ENCODE measurements around the gene APEH. TPM values are rescaled to one million over a fixed set of nuclear protein-coding genes. Genes with fewer than 3 reads are reported as not detected.

APEH gene
- total RNA-seq, 2 experiments from 2014 or later, result 148 to 165 TPM

DNA sequence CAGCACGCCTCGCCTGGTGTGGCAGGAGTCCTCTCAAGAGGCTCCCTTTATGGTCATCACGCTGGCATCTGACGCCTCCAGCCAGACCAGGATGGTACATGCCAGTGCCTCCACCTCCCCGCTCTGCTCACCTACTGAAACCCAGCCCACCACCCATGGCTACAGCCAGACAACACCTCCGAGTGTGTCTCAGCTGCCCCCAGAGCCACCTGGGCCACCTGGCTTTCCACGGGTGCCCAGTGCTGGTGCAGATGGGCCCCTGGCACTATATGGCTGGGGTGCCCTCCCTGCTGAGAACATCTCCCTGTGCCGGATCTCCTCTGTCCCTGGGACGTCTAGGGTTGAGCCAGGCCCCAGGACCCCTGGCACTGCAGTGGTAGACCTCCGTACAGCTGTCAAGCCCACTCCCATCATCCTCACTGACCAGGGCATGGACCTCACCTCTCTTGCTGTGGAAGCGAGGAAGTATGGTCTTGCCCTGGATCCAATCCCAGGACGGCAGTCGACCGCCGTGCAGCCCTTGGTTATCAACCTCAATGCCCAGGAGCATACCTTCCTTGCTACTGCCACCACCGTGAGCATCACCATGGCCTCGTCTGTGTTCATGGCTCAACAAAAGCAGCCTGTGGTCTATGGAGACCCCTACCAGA is 19.9 kb upstream of the APEH start:
- ATAC-seq (ENCODE audit: low read depth) (no peak), DNase-seq (no peak)
- POLR2A ChIA-PET, result interaction anchor here (0.6 kb wide), 1 partner anchor 9 kb away, joined by 3 read pairs; no protein-coding TSS in a partner anchor
- Mint-ChIP-seq H3K4me3 (no peak overlapping the region), H3K27ac (no peak overlapping the region), H3K36me3 (no peaks in the 10 kb centered on the region), H3K4me1 (peaks cover 2% of the 10 kb centered on the region), H3K27me3 (peaks cover 5% of the 10 kb centered on the region), H3K9me3 (no peaks in the 10 kb centered on the region)

DNA sequence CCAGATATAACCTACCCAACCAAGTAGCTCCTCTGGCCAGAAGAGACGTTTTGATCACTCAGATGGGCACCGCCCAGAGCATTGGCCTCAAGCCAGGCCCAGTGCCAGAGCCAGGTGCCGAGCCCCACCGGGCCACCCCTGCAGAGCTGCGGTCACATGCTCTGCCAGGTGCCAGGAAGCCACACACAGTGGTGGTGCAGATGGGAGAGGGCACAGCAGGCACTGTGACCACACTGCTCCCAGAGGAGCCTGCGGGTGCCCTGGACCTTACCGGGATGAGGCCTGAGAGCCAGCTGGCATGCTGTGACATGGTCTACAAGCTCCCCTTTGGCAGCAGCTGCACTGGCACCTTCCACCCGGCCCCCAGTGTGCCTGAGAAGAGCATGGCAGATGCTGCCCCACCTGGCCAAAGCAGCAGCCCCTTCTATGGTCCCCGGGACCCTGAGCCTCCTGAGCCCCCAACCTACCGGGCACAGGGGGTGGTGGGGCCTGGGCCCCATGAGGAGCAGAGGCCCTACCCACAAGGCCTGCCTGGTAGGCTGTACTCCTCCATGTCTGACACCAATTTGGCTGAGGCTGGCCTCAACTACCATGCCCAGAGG is 19.1 kb upstream of the APEH start:
- Mint-ChIP-seq H3K9me3 (no peaks in the 10 kb centered on the region), H3K4me1 (peaks cover 3% of the 10 kb centered on the region), H3K27me3 (peaks cover 5% of the 10 kb centered on the region), H3K36me3 (no peaks in the 10 kb centered on the region), H3K4me3 (no peak overlapping the region), H3K27ac (no peak overlapping the region)
- POLR2A ChIA-PET, result no interaction called here
- no peak for DNase-seq
- no peak for ATAC-seq (ENCODE audit: low read depth)

DNA sequence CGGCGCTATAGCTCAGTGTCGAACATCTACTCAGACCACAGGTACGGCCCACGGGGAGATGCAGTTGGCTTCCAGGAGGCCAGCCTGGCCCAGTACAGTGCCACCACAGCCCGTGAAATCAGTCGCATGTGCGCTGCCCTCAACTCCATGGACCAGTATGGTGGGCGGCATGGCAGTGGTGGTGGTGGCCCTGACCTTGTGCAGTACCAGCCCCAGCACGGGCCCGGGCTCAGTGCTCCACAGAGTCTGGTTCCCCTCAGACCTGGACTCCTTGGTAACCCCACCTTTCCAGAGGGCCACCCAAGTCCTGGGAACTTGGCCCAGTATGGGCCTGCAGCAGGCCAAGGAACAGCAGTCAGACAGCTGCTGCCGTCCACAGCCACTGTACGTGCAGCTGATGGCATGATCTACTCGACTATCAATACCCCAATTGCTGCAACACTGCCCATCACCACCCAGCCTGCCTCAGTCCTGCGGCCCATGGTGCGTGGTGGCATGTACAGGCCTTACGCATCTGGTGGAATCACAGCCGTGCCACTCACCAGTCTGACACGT is 18.3 kb upstream of the APEH start:
- H3K36me3 Mint-ChIP-seq, result no peaks in the 10 kb centered on the region
- ATAC-seq (ENCODE audit: low read depth), result no peak
- DNase-seq, result no peak
- no peaks in the 10 kb centered on the region for H3K9me3 Mint-ChIP-seq
- H3K27me3 Mint-ChIP-seq, result peaks cover 5% of the 10 kb centered on the region
- H3K27ac Mint-ChIP-seq, result no peak overlapping the region
- peaks cover 3% of the 10 kb centered on the region for H3K4me1 Mint-ChIP-seq
- POLR2A ChIA-PET, result no interaction called here
- no peak overlapping the region for H3K4me3 Mint-ChIP-seq

DNA sequence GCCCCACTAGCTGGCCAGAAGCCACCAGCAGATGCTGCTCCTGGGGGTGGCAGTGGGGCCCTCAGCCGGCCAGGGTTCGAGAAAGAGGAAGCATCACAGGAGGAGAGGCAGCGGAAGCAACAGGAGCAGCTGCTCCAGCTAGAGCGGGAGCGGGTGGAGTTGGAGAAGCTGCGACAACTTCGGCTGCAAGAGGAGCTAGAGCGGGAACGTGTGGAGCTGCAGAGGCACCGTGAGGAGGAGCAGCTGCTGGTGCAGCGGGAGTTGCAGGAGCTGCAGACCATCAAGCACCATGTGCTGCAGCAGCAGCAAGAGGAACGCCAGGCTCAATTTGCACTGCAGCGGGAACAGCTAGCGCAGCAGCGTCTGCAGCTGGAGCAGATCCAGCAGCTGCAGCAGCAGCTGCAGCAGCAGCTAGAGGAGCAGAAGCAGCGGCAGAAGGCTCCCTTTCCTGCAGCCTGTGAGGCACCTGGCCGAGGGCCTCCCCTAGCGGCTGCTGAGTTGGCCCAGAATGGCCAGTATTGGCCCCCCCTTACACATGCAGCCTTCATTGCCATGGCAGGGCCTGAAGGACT is 17.5 kb upstream of the APEH start:
- POLR2A ChIA-PET, result no interaction called here
- Mint-ChIP-seq H3K27ac (no peak overlapping the region), H3K4me3 (no peak overlapping the region), H3K9me3 (no peaks in the 10 kb centered on the region), H3K27me3 (peaks cover 5% of the 10 kb centered on the region), H3K36me3 (no peaks in the 10 kb centered on the region), H3K4me1 (peaks cover 3% of the 10 kb centered on the region)
- DNase-seq, result no peak
- ATAC-seq (ENCODE audit: low read depth), result no peak

DNA sequence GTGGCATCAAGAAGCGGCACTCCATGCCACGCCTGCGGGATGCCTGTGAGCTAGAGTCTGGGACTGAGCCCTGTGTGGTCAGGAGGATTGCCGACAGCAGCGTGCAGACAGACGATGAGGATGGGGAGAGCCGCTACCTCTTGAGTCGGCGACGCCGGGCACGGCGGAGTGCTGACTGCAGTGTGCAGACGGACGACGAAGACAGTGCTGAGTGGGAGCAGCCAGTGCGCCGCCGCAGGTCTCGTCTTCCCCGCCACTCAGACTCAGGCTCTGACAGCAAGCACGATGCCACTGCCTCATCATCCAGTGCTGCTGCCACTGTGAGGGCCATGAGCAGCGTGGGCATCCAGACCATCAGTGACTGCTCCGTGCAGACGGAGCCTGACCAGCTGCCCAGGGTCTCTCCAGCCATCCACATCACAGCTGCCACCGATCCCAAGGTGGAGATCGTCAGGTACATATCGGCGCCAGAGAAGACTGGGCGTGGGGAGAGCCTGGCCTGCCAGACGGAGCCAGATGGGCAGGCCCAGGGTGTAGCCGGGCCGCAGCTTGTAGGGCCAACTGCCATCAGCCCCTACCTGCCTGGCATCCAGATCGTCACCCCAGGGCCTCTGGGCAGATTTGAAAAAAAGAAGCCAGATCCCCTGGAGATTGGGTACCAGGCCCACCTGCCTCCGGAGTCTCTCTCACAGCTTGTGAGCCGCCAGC is 16.8 kb upstream of the APEH start:
- Mint-ChIP-seq H3K27ac (no peak overlapping the region), H3K4me1 (peaks cover 3% of the 10 kb centered on the region), H3K9me3 (no peaks in the 10 kb centered on the region)

DNA sequence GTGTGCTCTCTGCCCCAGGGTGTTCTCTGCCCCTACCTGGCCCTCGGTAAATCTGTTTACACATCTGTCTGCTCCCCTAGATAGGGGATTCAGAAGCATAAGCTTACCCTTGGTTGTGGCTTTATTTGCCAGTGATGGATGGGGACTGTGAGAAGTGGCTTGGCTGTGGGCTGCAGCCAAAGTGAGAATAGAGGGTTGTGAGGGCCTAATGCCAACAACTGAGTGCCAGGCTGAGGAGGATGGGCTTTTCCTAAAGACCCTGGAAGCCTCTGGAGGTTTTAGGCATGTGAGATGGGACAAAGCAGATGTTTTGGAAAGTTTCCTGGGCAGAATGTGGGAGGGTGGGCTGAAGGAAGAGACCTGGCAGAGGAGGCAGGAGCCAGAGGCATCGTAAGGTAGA is 15.4 kb upstream of the APEH start:
- POLR2A ChIA-PET, result no interaction called here
- ATAC-seq (ENCODE audit: low read depth) (no peak), DNase-seq (no peak)
- H3K27ac Mint-ChIP-seq, result no peak overlapping the region
- H3K36me3 Mint-ChIP-seq, result no peaks in the 10 kb centered on the region
- peaks cover 5% of the 10 kb centered on the region for H3K27me3 Mint-ChIP-seq
- peaks cover 3% of the 10 kb centered on the region for H3K4me1 Mint-ChIP-seq
- H3K4me3 Mint-ChIP-seq, result no peak overlapping the region
- no peaks in the 10 kb centered on the region for H3K9me3 Mint-ChIP-seq

More for the DNA sequence above, 16.8 kb upstream of the APEH start:
- DNase-seq (no peak), ATAC-seq (ENCODE audit: low read depth) (no peak)
- H3K4me3 Mint-ChIP-seq, result no peak overlapping the region
- H3K36me3 Mint-ChIP-seq, result no peaks in the 10 kb centered on the region
- H3K27me3 Mint-ChIP-seq, result peaks cover 5% of the 10 kb centered on the region
- POLR2A ChIA-PET, result no interaction called here

DNA sequence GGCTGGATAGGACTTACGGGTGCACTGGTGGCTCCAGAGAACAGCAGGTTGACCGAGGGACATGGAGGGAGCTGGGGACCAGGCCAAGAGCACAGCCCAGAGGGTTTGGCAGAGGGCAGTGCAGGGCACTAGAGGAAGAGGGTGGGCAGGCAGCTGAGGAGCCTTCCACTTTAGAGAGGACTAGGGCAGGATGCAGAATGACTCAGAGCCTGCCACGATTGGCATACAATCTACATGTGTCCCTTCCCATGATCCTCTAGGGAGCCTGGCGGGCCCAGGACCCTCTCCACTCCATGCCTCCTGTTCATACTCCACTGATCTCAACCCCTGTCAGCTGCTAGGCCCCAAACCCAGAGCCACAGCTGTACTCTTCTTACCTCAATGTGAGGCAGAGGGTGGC is 14.4 kb upstream of the APEH start:
- Mint-ChIP-seq H3K36me3 (no peaks in the 10 kb centered on the region), H3K27me3 (peaks cover 5% of the 10 kb centered on the region), H3K4me3 (no peak overlapping the region), H3K4me1 (peaks cover 3% of the 10 kb centered on the region), H3K27ac (no peak overlapping the region), H3K9me3 (no peaks in the 10 kb centered on the region)
- no peak for ATAC-seq (ENCODE audit: low read depth)
- POLR2A ChIA-PET, result interaction anchor here (1.2 kb wide), 1 partner anchor 123 kb away, joined by 3 read pairs; no protein-coding TSS in a partner anchor
- DNase-seq, result no peak

DNA sequence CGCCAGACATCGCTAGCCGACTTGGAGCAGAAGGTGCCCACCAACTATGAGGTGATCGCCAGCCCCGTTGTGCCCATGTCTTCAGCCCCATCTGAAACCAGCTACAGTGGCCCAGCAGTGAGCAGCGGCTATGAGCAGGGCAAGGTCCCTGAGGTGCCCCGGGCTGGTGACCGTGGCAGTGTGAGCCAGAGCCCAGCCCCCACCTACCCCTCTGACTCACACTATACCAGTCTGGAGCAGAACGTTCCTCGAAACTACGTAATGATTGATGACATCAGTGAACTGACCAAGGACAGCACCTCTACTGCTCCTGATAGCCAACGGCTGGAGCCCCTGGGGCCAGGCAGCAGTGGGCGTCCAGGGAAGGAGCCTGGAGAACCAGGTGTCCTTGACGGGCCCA is 12.9 kb upstream of the APEH start:
- Mint-ChIP-seq H3K4me3 (no peak overlapping the region), H3K4me1 (peaks cover 5% of the 10 kb centered on the region), H3K9me3 (no peaks in the 10 kb centered on the region), H3K27ac (no peak overlapping the region), H3K27me3 (peaks cover 4% of the 10 kb centered on the region), H3K36me3 (no peaks in the 10 kb centered on the region)
- no peak for DNase-seq
- ATAC-seq (ENCODE audit: low read depth), result no peak
- POLR2A ChIA-PET, result no interaction called here

DNA sequence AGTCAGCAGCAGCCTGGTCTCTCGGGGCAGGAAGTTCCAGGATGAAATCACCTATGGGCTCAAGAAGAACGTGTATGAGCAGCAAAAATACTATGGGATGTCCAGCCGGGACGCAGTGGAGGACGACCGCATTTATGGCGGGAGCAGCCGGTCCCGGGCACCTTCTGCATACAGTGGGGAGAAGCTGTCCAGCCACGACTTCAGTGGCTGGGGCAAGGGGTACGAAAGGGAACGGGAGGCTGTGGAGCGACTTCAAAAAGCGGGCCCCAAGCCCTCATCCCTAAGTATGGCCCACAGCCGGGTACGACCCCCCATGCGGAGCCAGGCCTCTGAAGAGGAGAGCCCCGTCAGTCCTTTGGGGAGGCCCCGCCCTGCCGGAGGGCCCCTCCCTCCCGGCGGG is 12.1 kb upstream of the APEH start:
- Mint-ChIP-seq H3K4me1 (peaks cover 5% of the 10 kb centered on the region), H3K27me3 (no peaks in the 10 kb centered on the region), H3K27ac (no peak overlapping the region), H3K36me3 (no peaks in the 10 kb centered on the region), H3K9me3 (no peaks in the 10 kb centered on the region), H3K4me3 (no peak overlapping the region)
- DNase-seq, result no peak
- POLR2A ChIA-PET, result no interaction called here
- no peak for ATAC-seq (ENCODE audit: low read depth)

DNA sequence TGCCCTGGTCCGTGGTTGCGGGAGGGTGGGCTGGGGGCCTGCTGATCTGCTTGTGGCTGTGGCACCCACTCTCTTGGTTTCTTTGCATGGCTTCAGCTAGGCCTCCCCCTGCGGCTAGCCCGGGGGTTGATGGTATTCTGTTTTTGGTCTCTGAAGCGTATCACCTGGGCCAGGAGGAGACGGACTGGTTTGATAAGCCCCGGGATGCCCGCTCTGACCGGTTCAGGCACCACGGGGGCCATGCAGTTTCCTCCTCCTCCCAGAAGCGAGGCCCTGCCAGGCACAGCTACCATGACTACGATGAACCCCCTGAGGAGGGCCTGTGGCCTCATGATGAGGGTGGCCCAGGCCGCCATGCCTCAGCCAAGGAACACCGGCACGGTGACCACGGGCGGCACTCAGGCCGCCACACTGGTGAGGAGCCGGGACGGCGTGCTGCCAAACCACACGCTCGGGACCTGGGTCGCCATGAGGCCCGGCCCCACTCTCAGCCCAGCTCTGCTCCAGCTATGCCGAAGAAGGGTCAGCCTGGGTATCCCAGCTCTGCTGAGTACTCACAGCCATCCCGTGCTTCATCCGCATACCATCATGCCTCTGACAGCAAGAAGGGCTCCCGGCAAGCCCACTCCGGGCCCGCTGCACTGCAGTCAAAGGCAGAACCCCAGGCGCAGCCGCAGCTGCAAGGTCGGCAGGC is 11.3 kb upstream of the APEH start:
- H3K27me3 Mint-ChIP-seq, result no peaks in the 10 kb centered on the region
- ATAC-seq (ENCODE audit: low read depth) (no peak), DNase-seq (no peak)
- H3K4me3 Mint-ChIP-seq, result no peak overlapping the region
- POLR2A ChIA-PET, result interaction anchor here (0.5 to 1.1 kb wide), 3 partner anchors 117 to 370 kb away, joined by 3 read pairs; no protein-coding TSS in a partner anchor
- H3K9me3 Mint-ChIP-seq, result no peaks in the 10 kb centered on the region
- no peaks in the 10 kb centered on the region for H3K36me3 Mint-ChIP-seq
- H3K27ac Mint-ChIP-seq, result no peak overlapping the region
- peaks cover 5% of the 10 kb centered on the region for H3K4me1 Mint-ChIP-seq

DNA sequence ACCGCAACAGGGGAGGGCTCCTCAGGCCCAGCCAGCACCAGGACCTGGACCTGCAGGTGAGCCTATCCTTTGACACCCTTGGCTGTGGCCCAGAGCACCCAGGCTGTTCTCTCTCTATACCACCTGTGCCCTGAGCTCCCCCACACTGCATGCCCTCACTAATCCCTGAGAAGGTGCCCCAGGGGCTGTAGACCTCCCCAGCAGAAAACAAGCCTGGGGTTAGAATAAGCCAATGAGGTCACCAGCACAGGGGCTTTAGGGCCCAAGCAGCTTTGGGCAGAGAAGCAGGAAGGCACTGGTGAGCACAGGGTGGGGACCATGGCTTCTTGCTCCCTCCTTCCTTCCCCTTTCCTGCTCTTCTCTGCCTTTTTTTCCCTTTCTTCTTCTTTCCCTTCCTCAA is 10.3 kb upstream of the APEH start:
- POLR2A ChIA-PET, result interaction anchor here (0.7 to 1.3 kb wide), 4 partner anchors 10 to 371 kb away, joined by 3 to 5 read pairs (median 3); no protein-coding TSS in a partner anchor
- ATAC-seq (ENCODE audit: low read depth) (no peak), DNase-seq (no peak)
- H3K4me3 Mint-ChIP-seq, result no peak overlapping the region
- no peak overlapping the region for H3K27ac Mint-ChIP-seq
- no peaks in the 10 kb centered on the region for H3K9me3 Mint-ChIP-seq
- H3K4me1 Mint-ChIP-seq, result peaks cover 7% of the 10 kb centered on the region
- no peaks in the 10 kb centered on the region for H3K27me3 Mint-ChIP-seq
- no peaks in the 10 kb centered on the region for H3K36me3 Mint-ChIP-seq

DNA sequence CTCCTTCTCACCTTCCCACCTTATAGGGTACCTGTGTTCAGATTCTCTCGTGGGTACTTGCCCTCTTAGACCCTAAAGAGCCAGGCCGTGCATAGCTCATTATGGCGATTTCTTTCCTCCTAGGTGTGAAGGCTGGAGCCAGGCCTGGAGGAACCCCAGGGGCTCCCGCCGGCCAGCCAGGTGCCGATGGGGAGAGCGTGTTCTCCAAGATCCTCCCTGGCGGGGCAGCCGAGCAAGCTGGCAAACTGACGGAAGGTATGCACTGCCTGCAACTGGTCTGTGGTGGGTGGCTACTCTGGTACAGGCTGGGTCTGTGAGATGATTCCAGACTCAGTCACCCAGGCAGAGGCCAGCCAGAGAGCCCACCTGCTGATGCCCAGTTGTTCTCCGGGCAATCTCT is 9.9 kb upstream of the APEH start:
- no peaks in the 10 kb centered on the region for H3K27me3 Mint-ChIP-seq
- H3K27ac Mint-ChIP-seq, result no peak overlapping the region
- DNase-seq, result no peak
- no peak overlapping the region for H3K4me3 Mint-ChIP-seq
- no peaks in the 10 kb centered on the region for H3K36me3 Mint-ChIP-seq
- H3K9me3 Mint-ChIP-seq, result no peaks in the 10 kb centered on the region
- H3K4me1 Mint-ChIP-seq, result peaks cover 7% of the 10 kb centered on the region
- POLR2A ChIA-PET, result interaction anchor here (1.3 kb wide), 1 partner anchor 124 kb away, joined by 5 read pairs; no protein-coding TSS in a partner anchor
- ATAC-seq (ENCODE audit: low read depth), result no peak
